NCI-H1417 treated with DMSO at 0.1 percent for 48 hours (cell line): ENCODE data around the gene MTARC1.
A peak's percentile ranks its signal among the peaks of the same experiment; 100 is the strongest.

Source experiments
- DNase-seq: peaks from one replicate; lab custom pipeline; 2025; lab: John Stamatoyannopoulos, UW

Gene MTARC1

DNA sequence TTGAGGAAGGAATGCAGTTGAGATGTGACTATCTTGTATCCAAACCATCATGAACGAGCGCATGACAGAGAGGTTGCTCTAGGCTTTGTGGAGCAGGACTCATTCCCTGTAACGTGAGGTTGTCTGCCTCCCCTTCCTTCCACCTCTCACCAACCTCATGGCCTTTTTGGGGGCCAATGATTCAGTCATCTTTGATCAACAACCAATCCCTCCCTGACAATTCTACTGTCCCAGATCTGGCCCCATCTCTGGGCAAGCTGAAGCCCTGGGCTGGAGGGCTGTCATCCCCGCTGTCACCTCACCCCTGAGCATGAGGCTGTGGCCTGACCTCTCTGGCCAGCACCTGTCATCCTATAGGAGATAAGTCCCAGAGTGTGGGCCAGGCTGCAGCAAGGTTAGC lies 19.7 kb downstream of the MTARC1 start:
- no peak for DNase-seq

DNA sequence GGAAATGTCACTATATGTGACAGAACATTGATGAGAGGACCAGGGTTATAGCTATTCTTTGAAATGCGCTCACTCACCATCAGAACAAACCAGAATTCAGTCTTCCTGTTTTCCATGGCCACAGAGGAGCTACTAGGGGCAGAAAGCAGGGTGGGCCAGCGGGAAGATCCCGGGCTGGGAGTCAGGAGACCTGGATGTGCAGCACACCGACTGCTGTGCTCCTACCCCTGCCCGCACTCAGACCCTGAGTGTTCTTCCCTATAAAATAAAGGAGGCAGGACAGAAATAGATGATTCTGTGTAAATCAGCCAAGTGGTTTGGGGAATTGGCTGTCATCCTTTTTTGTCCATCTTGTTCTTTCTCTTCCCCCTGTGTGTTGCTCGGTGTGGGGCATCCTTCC lies 21.0 kb downstream of the MTARC1 start:
- DNase-seq = no peak

DNA sequence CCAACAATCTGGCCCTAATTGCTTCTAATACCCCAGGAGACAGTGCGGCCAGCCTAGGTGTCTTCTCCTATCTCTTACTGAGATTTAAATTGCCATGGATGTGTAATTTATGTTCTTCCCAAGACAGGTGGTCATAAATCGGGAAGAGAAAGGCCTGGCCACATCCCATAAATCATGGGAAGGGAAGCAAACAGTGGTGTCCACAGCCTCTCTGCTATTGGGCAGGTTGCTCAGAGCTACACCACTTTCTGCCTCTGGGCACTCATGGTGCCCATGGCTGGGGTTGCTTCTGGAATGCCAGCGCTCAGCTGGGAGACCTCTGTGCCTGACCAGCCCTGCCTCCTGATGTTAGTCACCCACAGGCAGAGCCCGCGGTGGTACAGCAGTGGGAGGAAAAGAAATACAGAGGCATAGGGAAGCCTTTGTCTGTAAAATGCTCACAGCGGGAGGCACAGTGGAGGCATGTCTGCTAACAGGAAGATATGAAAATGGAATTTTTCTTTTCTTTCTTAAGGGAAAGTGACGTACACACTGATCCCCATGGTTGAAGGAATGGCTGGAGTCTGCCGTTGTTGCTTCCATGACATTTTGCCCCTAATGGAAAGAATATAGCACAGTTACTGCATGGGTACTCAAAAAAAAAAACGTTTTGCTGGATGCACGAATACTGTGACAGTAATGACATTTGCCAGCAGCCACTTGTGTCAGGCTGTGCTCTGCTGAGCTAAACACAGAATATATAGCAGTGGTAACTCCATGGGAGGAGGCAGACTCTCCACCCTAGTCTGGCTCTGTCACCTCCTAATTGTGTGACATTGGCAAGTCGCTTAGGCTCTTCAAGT lies 21.9 kb downstream of the MTARC1 start:
- peak; percentile 72 for DNase-seq

DNA sequence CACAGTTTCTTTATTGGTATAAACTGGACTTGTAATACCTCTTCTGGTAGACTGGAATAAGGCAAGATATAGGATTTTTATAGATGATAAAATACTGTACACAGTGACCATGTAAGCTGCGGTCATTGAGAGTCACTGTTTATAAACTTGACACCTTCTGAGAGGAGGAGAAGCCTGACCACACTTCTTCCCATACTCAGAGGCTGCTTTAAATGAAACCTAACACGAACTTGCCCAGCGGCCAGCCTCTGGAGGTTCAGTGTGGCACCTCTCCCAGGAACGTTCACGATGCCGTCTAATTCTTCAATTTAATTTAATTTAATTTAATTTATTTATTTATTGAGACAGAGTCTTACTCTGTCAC lies 22.5 kb downstream of the MTARC1 start:
- DNase-seq = no peak

DNA sequence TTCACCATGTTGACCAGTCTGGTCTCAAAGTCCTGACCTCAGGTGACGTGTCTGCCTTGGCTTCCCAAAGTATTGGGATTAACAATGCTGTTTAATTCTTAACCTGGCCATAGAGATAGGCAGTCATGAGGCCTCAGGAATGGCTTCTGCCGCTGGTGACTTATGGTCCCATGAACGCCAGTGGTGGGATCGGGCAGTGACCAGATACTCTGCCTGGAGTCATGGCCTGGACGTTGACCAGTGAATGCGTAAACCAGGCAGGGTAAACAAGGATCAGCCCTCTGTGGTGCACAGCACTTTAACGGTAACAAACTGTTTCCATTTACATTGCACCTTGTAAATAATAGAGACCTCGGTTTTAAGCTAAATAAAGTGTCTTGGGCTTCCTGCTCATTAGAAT lies 23.0 kb downstream of the MTARC1 start:
- no peak for DNase-seq

DNA sequence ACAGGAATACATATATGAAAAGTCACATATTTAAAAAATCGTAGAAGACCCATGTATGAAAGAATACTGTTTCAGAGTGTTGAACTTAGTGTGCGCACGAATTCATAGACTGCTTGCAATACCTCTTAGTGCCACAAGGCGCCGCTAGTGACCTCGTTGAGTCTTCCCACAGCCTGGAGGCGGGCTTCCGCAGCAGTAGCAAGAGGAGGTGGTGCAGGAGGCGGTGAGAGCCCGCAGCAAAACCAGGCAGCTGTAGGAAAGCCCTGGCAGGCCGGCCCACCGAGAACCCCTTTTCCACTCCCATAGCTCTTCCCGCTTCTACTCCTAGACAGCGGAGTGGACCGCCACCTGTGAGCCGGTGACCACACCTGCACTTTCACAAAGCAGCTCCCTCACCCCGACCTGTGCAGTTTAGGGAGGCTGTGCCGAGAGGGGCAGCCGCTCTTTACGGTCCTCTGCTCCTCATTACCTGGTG lies 23.5 kb downstream of the MTARC1 start:
- no peak for DNase-seq

DNA sequence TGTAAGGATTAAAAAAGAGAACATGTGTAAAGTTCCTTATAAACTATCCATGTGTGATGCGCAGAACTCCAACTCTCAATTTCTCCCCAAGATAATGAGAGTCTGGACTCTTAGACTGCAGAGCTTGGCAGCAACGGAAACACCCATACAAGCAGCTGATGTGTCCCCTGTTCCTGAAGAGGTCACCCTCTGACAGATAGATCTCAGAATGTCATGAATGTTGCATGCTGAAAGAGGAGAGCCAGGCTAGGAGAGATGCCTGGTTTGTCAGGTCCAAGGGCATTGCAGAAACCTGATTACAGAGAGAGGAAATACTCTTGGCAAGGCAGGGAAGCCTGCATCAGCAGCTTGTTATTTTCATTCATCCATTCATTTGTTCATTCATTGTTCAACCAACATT lies 24.2 kb downstream of the MTARC1 start:
- DNase-seq = no peak

DNA sequence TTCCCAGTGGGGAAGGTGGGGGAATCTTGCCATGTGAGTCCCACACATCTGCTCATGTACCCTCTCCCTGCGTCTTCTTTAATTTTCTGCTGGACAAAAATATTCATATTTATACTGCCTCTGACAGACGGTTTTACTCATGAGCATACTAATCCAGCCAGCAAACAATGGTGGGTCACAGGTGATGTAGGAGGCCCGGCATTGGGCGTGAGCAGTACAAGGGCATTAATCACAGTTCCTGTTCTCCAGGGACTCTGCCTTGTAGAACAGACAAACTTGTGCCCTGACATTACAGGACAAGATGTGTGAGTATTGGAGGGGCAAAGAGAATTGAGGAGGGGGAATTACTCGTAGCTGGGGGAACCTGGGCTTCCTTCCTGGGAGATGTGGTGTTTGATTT lies 25.0 kb downstream of the MTARC1 start:
- DNase-seq = no peak

DNA sequence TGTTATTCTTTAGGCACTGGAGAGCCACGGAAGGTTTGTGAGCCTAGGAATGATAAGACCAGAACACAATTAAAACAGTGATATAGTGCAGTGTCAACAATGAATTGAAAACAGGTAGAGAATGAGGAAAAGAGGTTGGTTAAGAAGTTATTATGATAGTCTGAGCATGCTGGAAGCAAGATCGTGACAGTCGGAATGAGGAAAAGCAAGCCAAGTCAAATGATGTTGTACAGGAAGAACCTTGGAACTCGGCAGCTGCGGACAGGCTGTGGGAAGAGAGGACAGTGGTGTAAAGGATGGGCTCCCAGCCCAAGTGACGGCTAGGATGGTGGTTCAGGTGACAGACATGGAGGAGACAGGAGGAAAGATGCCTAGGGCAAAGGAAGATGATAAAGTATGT lies 25.6 kb downstream of the MTARC1 start:
- no peak for DNase-seq

DNA sequence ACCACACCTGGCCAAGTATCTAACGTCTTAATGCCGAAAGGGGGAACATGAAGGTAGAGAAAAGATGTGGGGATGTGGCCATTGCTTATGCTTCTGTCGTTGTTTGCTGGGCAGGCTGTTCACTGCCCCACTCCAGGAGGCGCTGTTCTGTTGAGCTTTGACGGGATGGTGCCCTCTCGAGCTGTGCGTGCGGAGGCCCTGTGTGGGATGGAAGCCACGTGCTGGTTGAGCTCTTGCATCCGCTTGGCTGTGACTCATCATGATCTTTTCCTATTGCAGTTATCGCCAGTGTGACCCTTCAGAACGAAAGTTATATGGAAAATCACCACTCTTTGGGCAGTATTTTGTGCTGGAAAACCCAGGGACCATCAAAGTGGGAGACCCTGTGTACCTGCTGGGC lies 26.3 kb downstream of the MTARC1 start:
- no peak for DNase-seq

DNA sequence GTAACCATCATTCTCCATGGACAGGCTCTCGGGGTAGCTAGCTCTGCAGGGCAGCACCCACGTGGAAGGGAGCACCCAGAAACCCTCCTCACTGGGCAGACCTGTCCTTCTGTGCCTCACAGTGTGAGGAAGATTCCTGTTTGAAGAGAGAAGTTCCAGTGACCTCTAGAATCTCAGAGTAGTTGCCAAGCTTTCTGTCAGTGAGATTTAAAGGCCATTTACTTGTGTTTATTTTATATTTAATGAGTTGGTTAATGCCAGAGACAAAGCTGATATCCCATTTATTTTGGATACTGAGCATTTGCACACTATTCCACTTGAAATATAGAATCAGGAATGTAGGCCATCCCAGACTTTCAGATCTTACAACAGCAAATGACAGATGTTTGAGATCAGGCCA lies 28.7 kb downstream of the MTARC1 start:
- no peak for DNase-seq

DNA sequence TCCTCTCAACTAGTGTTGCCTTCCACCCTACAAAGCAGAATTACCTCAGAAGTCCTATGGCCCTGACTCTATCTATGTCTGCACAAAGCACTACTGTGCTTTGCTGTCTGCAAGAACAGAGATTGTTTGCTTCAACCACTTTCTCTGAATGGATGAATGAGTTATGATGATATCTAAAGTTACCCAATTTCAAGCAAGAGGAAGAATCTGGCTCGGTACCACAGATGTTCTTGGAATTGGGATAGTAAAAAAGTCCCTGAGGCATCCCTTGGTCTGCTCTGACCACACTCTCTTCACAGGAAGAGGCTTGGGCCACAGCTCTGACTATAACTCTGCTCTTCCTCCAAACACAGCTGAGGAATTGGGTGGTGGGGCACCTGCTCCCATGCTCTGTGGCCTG lies 31.2 kb downstream of the MTARC1 start:
- no peak for DNase-seq

DNA sequence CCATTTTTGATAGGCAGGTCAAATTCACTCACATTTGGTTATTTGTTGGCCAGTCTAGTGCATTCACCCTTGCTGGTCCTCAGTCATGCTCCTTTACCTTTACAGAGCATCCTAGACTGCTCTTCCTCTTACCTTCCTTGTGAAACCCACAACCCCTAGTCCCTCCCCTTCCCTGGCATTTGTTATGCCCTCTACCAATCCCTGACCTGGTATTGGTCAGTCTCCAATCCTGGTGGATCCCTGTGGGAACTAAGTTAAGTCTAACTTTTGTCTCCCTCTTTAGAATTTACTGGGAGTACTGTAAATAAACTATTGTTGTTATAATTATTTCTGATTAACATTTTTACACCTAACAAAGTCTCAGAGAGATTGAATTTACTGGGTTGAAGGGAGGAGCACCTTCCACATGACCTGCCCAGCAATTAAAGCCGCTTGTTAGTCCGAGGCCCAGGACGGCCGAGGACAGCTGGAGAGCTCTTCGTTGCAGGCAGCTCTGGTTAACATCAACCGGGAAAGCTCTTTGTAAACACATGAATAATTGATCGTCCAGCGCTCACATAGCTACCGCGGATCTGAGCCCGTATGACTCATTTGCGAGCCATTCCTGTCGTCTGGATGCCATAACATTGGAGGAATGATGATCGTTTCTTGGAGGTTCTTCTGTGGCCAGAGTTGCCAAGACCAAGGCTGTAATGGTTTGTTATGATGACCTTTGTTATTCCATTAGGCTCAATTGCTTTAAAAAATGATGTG lies 31.9 kb downstream of the MTARC1 start:
- DNase-seq = no peak

DNA sequence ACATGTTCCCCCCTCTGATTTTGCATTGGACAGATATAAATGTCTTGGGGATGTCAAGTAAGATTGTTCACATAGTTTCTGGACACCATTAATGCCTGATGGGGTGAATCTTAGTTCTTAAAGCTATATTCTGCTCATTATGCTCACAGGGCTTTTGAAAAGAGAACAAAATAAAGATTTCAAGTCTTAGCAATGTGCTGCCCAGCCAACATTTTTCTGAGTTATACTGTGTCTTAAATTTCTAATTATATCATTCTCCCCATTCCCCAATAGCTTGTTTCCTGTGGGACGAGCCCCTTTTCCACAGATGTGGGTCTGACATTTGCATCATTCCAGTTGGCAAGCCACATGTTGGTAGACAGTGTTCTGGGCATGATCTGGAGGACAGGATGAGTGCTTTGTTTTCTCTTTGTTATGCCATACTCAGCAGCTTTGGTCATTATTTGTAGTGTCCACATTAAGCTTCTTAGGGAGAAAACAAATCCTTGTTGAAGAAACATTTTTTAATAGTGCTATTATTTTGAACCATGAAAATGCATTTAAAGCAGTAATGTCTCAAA lies 32.8 kb downstream of the MTARC1 start:
- no peak for DNase-seq

DNA sequence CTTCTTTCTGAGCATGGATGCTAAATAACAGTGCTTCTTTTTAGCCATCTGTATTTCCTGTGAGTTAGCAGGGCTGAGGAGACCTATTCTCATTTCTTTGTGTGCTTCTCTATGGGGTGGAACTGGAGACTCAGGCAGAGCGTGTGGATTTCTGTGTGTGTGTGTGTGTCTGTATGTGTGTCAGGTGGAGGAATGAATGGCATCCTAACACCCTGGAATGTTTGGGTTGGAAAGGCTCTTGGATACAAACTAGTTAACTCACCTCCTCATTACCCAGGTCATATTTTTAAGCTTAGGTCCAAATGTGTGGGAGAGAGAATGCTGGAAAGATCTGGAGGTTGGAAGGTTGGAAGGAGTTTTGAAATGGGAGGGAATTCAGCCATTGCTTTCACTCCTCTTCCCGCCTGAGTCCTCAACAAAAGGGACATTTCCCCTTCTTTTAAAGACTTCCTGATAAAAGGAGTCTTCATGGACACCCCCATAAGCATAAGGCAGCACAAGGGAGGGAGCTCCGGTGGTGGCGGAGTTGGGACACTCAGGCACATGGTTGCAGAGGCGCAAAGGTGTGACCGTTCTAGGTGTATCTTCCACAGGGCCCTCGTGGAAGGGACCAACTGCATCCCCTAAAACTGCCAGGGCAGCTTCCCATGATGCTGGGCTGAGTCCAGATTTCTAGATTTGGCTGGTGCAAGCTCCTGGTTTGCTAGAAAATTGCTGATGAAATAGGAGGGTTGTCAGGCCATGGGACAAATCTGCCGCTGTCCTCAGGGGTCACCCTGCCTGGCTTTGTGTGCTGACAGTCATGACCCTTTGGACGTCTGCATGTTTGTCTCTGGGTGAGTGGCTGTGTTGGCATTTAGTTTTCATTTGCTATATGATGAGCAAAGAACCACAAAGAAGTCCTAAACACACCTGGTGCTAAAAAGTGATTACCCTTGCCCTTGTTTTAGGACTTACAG lies 37.6 kb downstream of the MTARC1 start:
- DNase-seq = no peak

DNA sequence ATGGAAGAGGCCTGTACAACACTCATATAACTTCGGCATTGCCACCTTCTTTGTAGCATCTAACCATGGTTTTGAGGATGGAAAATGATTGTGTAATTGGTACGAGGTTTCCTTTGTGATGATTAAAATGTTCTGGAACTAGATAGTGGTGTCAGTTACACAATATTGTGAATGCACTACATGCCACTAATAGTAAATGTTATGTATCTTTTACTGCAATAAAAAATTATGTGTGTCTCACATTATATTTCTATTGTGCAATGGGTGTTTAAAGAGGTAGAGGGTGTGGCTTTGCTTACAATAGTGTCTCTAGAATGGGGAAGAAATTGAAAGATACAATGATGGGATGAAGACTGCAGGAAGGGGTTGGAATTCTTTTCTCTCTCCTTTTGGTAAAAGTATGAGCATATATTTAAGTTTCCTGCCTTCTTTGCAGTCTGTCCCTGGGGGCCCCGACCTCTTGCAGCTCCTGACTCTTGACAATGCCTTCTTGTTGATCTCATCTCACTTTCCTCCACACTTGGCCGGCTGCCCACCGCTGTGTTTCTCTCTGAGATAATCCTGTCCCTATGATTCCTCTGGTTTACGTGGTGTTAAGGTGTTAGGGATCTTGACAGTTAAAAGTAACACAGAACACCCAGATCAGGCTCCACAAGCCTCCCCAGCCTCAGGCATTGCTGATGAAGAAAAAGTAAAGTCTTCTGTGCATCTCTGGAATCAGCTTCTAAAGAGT lies 39.3 kb downstream of the MTARC1 start:
- no peak for DNase-seq

DNA sequence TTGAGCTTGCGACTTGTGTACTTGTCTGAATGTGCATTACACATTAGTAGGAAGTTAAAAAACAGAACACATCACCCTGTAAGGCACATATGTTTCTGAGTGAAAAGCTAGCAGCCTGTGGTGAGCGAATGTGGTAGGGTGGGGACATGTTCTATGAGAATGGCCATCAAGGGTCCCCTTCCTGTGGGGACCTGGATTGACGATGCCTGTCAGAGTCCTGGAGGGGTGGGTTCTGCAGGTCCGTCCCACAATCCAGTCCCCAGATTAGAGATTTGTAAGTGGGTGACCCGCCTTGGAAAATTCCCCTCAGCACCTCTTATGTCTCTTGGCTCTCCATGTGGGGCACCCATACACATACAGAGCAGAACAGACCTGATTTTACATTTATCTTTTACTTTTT lies 40.0 kb downstream of the MTARC1 start:
- DNase-seq = no peak

DNA sequence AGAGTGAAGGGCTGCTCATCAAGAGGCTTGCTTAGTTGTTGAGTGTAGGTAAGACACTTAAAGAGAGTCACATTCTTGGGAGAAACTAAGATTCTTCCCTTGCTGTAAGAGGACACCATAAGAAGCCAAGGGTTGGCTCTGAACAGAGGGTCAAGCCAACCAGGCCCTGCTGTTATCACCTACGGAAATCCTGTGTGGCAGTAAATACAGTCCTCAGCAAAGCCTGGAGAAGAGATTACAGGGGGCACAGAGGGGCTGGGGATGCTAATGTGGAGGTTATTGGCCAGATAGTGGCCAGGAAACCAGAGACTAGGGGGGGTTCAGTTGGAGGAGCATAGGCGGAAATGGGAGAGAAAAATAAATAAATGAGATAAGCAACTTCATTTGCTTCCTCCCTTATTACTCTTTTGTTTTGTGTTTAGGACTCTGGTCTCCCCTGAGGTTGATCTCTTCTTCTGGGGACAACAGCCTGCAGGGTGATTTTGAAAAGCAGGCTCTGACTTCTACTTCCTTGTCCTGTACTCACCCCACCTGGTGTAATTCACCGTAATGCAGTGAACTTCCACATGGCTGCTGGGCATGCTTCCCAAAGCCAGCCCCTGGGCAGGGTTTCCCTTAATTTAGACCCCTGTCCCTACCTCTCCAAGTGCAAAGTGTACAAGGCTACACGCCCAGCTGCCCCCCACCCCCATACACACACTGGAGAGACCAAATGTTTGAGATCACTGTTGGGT lies 40.9 kb downstream of the MTARC1 start:
- no peak for DNase-seq

DNA sequence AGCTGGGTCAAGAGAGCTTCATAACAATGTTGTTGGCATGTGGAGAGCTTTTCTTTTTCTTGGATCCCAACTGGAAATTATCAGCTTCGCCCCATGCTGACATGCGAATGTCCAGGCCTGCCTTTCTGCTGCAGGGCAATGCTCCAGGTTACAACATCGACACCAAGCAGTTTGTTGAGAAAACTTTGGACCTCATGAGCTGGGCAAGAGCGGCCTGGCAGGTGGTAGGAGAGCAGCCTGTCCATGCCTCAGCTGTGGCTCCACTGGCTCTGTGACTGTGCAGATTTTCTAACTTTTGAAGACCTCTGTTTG lies 41.4 kb downstream of the MTARC1 start:
- DNase-seq = no peak

DNA sequence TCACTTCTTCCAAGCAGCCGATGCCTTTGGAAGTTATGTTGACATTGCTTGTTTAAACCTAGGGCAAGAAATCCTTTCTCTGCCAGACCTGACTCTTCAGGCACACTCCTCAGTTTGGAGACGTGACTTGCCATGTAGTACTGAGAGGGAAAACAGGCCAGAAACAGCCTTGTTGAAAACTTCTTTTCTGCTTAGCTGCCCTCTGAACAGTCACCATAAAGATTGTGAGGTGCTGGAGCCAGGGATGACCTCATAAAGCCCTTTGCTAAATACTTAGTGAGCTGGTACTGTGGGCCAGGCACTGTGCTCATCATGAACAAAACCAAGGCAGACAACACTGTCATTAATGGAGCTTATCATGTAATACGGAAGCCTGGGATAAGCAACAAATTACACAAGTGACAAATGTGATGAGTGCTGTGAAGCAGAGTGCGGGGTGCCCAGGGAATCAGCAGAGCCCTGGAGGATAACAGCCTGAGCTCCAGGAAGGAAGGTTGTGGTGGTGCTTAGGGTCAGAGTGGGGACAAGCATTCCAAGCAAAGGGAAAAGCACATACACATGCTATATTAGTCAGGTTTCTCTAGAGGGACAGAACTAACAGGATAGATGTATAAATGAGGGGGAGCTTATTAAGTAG lies 42.4 kb downstream of the MTARC1 start:
- no peak for DNase-seq
